Smooth muscle cell (in vitro differentiated cells): ENCODE measurements around the gene GOLIM4. TPM values are rescaled to one million over a fixed set of nuclear protein-coding genes. Genes with fewer than 3 reads are reported as not detected.

ENCODE experiments used
- DNase-seq: peaks from one replicate; lab custom pipeline; 2025; ENCODE audit not compliant: unreplicated experiment; lab: John Stamatoyannopoulos, UW
- H2AFZ ChIP-seq: fragments of 200-600 bp; sonication (generic); 2 replicates; pipeline ENCODE4 v1.6.0; 2016; ENCODE audit warnings: antibody characterized with exemption, low read depth, mild to moderate bottlenecking
- H3F3A ChIP-seq: fragments of 200-600 bp; sonication (generic); 2 replicates; pipeline ENCODE4 v1.6.0; 2017; ENCODE audit warnings: antibody characterized with exemption, low read depth
- H3K27ac ChIP-seq: fragments of 200-600 bp; sonication (generic); 2 replicates; pipeline ENCODE4 v1.5.1; 2016; ENCODE audit warnings: low read depth, mild to moderate bottlenecking
- H3K27me3 ChIP-seq: fragments of 200-600 bp; sonication (generic); 2 replicates; pipeline ENCODE4 v1.6.1; 2016; ENCODE audit warnings: low read depth, mild to moderate bottlenecking
- H3K36me3 ChIP-seq: fragments of 200-600 bp; sonication (generic); 2 replicates; pipeline ENCODE4 v1.5.1; 2016; ENCODE audit warnings: low read depth
- H3K4me1 ChIP-seq: fragments of 200-600 bp; sonication (generic); 2 replicates; pipeline ENCODE4 v1.5.1; 2016; ENCODE audit warnings: low read depth
- H3K4me2 ChIP-seq: fragments of 200-600 bp; sonication (generic); 2 replicates; pipeline ENCODE4 v1.6.0; 2016; ENCODE audit warnings: mild to moderate bottlenecking
- H3K4me3 ChIP-seq: fragments of 200-600 bp; sonication (generic); 2 replicates; pipeline ENCODE4 v1.5.1; 2016; ENCODE audit warnings: mild to moderate bottlenecking
- H3K79me2 ChIP-seq: fragments of 200-600 bp; sonication (generic); 2 replicates; pipeline ENCODE4 v1.6.0; 2016; ENCODE audit warnings: low read depth, mild to moderate bottlenecking
- H3K9ac ChIP-seq: fragments of 200-600 bp; sonication (generic); 2 replicates; pipeline ENCODE4 v1.6.0; 2016; ENCODE audit warnings: low read depth
- H3K9me3 ChIP-seq: fragments of 200-600 bp; sonication (generic); replicated peaks from 2 replicates; pipeline ENCODE4 v1.5.1; 2016; ENCODE audit warnings: low read depth
- H4K20me1 ChIP-seq: fragments of 200-600 bp; sonication (generic); 2 replicates; pipeline ENCODE4 v1.6.0; 2016; ENCODE audit warnings: low read depth
- WGBS: methylation state at CpG from one replicate; pipeline ENCODE4 v1.1.7; 2016; ENCODE audit warnings: low lambda C conversion rate; 5-methylcytosine and 5-hydroxymethylcytosine counted together
- polyA plus RNA-seq: library from polyadenylated mRNA; unstranded; fragments of >200 nt; fragmentation: Nextera tagmentation; extraction: Ambion mirVana; gene quantifications from 2 replicates; pipeline ENCODE4 v1.2.1, GENCODE V29; 2016
- total RNA-seq: library from RNA; depleted of rRNA; stranded (reverse); fragments of >200 nt; gene quantifications from 2 replicates; pipeline ENCODE4 v1.2.3, GENCODE V29; 2014
- TF ChIP-seq, protein P1 (sequence below): fragments of 200-600 bp; sonication (generic); IDR thresholded peaks from 2 replicates; pipeline ENCODE4 v1.5.1; 2017; ENCODE audit warnings: borderline replicate concordance, mild to moderate bottlenecking, antibody characterized with exemption; ENCODE audit not compliant: insufficient read depth, poor library complexity, severe bottlenecking

GOLIM4 gene
- total and polyA plus RNA-seq, 2 experiments from 2014 or later = 44.5 to 59.9 TPM

DNA sequence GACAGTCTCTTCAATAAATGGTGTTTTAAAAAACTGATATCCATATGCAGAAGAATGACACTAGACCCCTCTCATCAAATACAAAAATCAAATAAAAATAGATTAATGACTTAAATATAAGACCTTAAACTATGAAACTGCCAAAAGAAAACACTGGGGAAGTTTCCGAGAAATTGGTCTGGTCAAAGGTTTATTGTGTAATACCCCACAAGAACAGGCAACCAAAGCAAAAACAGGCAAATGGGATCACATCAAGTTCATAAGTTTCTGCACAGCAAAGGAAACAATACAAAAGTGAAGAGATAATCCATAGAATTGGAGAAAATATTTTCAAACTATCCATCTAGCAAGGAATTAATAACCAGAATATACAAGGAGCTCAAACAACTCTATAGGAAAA, 126.2 kb downstream of the GOLIM4 start:
- Histone ChIP-seq H2AFZ (peak overlapping the region; percentile 16), H3K4me2 (no peak overlapping the region), H3F3A (peaks cover 4% of the 10 kb centered on the region), H3K79me2 (no peaks in the 10 kb centered on the region), H3K4me1 (no peaks in the 10 kb centered on the region), H4K20me1 (no peaks in the 10 kb centered on the region), H3K27me3 (no peaks in the 10 kb centered on the region), H3K36me3 (no peaks in the 10 kb centered on the region), H3K9ac (no peak overlapping the region), H3K4me3 (no peak overlapping the region), H3K9me3 (no peaks in the 10 kb centered on the region), H3K27ac (no peak overlapping the region)
- 91% methylated on average over 1 of the region's 1 CpG for WGBS
- TF ChIP-seq, protein P1, sequence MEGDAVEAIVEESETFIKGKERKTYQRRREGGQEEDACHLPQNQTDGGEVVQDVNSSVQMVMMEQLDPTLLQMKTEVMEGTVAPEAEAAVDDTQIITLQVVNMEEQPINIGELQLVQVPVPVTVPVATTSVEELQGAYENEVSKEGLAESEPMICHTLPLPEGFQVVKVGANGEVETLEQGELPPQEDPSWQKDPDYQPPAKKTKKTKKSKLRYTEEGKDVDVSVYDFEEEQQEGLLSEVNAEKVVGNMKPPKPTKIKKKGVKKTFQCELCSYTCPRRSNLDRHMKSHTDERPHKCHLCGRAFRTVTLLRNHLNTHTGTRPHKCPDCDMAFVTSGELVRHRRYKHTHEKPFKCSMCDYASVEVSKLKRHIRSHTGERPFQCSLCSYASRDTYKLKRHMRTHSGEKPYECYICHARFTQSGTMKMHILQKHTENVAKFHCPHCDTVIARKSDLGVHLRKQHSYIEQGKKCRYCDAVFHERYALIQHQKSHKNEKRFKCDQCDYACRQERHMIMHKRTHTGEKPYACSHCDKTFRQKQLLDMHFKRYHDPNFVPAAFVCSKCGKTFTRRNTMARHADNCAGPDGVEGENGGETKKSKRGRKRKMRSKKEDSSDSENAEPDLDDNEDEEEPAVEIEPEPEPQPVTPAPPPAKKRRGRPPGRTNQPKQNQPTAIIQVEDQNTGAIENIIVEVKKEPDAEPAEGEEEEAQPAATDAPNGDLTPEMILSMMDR = no peak
- no peak for DNase-seq

DNA sequence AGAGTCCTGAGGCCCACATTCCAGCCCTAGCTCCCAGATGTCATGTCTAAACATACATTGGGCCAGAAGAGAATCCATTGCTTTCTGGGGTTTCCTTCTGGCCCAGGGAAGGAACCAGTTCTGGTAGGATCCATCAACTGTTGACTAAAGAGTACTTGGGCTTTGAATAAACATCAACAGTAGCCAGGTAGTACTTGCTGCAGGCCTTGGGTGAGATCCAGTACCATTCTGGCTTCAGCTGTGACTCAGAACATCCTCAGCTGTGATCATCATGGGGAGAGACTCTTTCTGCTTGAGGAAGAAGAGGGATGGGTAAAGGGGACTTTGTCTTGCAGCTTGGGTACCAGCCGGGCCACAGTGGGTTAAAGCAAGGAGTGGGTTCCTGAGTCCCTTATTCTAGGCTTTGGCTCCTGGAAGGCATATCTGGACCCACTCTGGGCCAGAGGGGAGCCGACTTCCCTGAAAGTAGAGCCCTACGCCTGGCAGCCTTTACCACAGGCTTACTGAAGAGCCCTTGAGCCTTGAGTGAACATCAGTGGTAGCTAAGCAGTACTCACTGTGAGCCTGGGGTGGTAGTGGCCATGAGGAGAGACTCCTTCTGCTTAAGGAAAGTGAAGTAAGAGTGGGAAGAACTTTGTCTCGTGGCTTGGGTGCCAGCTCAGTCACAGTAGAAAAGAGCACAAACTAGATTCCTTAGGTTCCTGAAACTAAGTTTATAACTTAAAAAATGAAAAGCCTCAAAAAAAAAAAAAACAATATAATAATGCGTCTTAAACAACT, 128.3 kb downstream of the GOLIM4 start:
- Histone ChIP-seq H3K9me3 (no peaks in the 10 kb centered on the region), H3K4me1 (no peaks in the 10 kb centered on the region), H3K4me2 (no peak overlapping the region), H2AFZ (no peak overlapping the region), H3K27me3 (no peaks in the 10 kb centered on the region), H3K36me3 (no peaks in the 10 kb centered on the region), H4K20me1 (no peaks in the 10 kb centered on the region), H3K27ac (no peak overlapping the region), H3K79me2 (no peaks in the 10 kb centered on the region), H3F3A (peaks cover 4% of the 10 kb centered on the region), H3K9ac (no peak overlapping the region), H3K4me3 (no peak overlapping the region)
- TF ChIP-seq, protein P1 = no peak
- no peak for DNase-seq
- 94% methylated on average over 5 of the region's 5 CpGs for WGBS
